Osteoblast (primary cell): ENCODE data around the gene LHPP. TPM values are rescaled to one million over a fixed set of nuclear protein-coding genes. Genes with fewer than 3 reads are reported as not detected.

Source experiments
- DNase-seq: peaks from one replicate; pipeline ENCODE4 v3.0.0; 2011; ENCODE audit warnings: low spot score, mixed read lengths; ENCODE audit not compliant: insufficient read length; ENCODE audit errors: missing footprints
- H2AFZ ChIP-seq: 2 replicates; pipeline ENCODE4 v1.6.0; 2011; ENCODE audit warnings: mild to moderate bottlenecking, low read length
- H3K27ac ChIP-seq: 2 replicates; pipeline ENCODE4 v1.5.1; 2011; ENCODE audit warnings: mild to moderate bottlenecking, low read depth, low read length, moderate library complexity
- H3K27me3 ChIP-seq: 2 replicates; pipeline ENCODE4 v1.6.0; 2012; ENCODE audit warnings: mild to moderate bottlenecking, control low read depth, inconsistent platforms, low read length, moderate library complexity; ENCODE audit not compliant: insufficient read depth
- H3K36me3 ChIP-seq: 2 replicates; pipeline ENCODE4 v1.5.1; 2011; ENCODE audit warnings: mild to moderate bottlenecking, low read length, control low read depth, moderate library complexity; ENCODE audit not compliant: insufficient read depth
- H3K4me1 ChIP-seq: 2 replicates; pipeline ENCODE4 v1.5.1; 2011; ENCODE audit warnings: mild to moderate bottlenecking, low read length, control low read depth, moderate library complexity; ENCODE audit not compliant: insufficient read depth
- H3K4me2 ChIP-seq: 2 replicates; pipeline ENCODE4 v1.6.0; 2011; ENCODE audit warnings: mild to moderate bottlenecking, low read length; ENCODE audit not compliant: insufficient read depth
- H3K4me3 ChIP-seq: fragments of 200-600 bp; sonication (generic); 3 replicates; pipeline ENCODE4 v1.5.1; 2012; ENCODE audit warnings: mild to moderate bottlenecking, low read length, inconsistent platforms; ENCODE audit not compliant: insufficient read depth
- H3K79me2 ChIP-seq: 2 replicates; pipeline ENCODE4 v1.6.0; 2012; ENCODE audit warnings: mild to moderate bottlenecking, low read length, control low read depth, inconsistent platforms; ENCODE audit not compliant: insufficient read depth
- H3K9me3 ChIP-seq: 2 replicates; pipeline ENCODE4 v1.5.1; 2011; ENCODE audit warnings: low read depth, low read length, control low read depth
- H4K20me1 ChIP-seq: 2 replicates; pipeline ENCODE4 v1.6.0; 2012; ENCODE audit warnings: mild to moderate bottlenecking, low read length, control low read depth; ENCODE audit not compliant: insufficient read depth
- total RNA-seq: library from RNA; depleted of rRNA; stranded (reverse); fragments of >200 nt; gene quantifications from 2 replicates; pipeline ENCODE4 v1.2.3, GENCODE V29; 2012
- TF ChIP-seq, protein P1 (sequence below): IDR thresholded peaks from 2 replicates; pipeline ENCODE4 v1.5.1; 2011; ENCODE audit warnings: mild to moderate bottlenecking, low read depth, low read length, moderate library complexity; ENCODE audit errors: extremely low read depth

Gene LHPP
- total RNA-seq, 1 donor: 17.7 TPM

DNA sequence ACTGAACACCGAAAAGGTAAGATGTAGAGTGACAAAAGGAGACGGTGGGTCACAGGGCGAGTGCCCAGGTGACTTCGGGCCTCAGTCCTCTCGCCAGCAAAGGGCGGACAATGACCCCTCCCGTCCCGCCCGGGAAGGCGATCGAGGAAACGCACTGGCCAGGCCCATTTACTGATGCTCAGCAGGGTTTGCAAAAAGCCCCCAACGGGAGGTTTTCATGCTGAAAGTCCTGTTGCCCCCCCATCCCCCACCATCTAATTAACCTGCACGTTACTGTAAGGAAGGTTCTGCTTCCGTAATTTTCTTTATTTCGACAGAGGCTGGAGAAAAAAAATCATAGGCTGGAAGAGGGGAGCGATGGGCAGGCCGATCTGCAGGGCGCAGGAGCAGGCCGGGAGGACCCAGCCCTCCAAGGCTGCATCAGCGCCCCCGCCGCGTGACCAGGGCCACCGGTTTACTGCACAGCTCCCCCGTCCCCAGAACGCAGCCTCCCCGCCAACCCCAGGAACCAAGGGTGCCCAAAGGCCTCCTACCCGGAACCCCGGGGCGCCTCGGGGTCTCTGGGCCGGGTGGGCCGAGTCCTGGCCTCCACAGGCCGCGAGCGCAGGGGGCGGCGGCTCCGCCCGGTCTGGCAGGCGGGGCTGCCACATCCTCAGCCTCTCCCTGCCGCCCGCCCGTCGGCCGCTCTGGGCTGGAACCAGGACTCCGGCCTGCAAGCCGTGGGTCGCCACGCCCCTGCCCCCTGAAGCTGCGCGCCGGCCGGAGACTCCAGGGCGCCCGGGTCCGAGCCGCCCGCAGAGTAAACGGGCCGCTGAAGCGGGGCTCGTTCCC lies 43.5 kb upstream of the LHPP start:
- H3K4me2 ChIP-seq: peak overlapping the region; percentile 98
- DNase-seq: peak; percentile 91
- peaks cover 55% of the 10 kb centered on the region for H3K79me2 ChIP-seq
- peaks cover 44% of the 10 kb centered on the region for H4K20me1 ChIP-seq
- H3K27me3 ChIP-seq: peaks cover 10% of the 10 kb centered on the region
- peak overlapping the region; percentile 64 for H2AFZ ChIP-seq
- H3K27ac ChIP-seq: peak overlapping the region; percentile 77
- H3K4me3 ChIP-seq: peak overlapping the region; percentile 89
- no peaks in the 10 kb centered on the region for H3K9me3 ChIP-seq
- peaks cover 26% of the 10 kb centered on the region for H3K4me1 ChIP-seq
- H3K36me3 ChIP-seq: peaks cover 3% of the 10 kb centered on the region
- TF ChIP-seq, protein P1, sequence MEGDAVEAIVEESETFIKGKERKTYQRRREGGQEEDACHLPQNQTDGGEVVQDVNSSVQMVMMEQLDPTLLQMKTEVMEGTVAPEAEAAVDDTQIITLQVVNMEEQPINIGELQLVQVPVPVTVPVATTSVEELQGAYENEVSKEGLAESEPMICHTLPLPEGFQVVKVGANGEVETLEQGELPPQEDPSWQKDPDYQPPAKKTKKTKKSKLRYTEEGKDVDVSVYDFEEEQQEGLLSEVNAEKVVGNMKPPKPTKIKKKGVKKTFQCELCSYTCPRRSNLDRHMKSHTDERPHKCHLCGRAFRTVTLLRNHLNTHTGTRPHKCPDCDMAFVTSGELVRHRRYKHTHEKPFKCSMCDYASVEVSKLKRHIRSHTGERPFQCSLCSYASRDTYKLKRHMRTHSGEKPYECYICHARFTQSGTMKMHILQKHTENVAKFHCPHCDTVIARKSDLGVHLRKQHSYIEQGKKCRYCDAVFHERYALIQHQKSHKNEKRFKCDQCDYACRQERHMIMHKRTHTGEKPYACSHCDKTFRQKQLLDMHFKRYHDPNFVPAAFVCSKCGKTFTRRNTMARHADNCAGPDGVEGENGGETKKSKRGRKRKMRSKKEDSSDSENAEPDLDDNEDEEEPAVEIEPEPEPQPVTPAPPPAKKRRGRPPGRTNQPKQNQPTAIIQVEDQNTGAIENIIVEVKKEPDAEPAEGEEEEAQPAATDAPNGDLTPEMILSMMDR: no peak

DNA sequence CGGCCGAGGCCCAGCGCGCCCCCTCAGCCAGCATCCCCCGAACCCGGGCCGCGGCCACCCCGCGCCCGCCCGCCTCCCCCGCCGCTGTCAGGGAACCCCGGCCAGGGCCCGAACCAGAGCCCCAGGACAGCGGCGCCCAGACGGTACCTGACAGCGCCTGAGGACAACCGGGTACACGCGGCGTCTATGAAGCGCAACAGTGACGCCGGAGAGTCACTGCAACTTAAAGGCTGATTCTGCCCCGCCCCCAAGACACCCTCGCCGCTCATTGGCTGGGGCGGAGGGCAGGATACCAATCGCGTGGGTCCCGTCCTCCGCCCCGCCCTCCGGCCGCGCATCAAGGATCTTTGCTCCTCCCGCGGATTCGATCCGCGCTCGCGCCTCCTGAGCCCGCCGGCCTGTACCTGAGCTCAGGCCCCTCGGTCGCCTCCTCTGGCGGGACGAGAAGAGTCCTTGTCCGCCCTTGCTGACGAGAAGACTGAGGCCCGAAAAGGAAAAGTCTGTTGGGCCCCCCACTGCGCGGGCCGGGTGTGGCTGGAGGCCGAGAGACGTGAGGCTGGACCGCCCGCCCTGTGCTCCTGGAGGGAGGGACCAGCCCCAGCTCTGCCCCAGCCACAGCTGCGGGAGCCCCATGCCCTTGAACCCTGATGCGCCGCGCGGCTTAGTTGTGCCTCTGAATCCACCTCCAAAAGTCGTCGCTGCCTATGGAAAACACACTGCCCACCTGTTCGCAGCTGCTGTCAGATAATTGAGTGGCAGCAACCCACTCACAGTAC lies 42.7 kb upstream of the LHPP start, which contains the start of gene OAT:
Gene OAT, minus strand, starts transcription at position 198 of the 776 bp plus-strand sequence. CDS start 6,752 bp downstream, outside the sequence.
- TF ChIP-seq, protein P1: no peak
- Histone ChIP-seq H3K4me3 (peak within 1 kb of the TSS; percentile 89), H3K4me2 (peak within 1 kb of the TSS; percentile 98), H3K79me2 (peaks cover 47% of the 10 kb centered on the region), H3K4me1 (peaks cover 25% of the 10 kb centered on the region), H3K27ac (peak within 1 kb of the TSS; percentile 77), H2AFZ (peak within 1 kb of the TSS; percentile 89), H3K36me3 (peaks cover 3% of the 10 kb centered on the region), H3K27me3 (peaks cover 10% of the 10 kb centered on the region), H3K9me3 (no peaks in the 10 kb centered on the region), H4K20me1 (peaks cover 36% of the 10 kb centered on the region)
- DNase-seq: peak; percentile 99

DNA sequence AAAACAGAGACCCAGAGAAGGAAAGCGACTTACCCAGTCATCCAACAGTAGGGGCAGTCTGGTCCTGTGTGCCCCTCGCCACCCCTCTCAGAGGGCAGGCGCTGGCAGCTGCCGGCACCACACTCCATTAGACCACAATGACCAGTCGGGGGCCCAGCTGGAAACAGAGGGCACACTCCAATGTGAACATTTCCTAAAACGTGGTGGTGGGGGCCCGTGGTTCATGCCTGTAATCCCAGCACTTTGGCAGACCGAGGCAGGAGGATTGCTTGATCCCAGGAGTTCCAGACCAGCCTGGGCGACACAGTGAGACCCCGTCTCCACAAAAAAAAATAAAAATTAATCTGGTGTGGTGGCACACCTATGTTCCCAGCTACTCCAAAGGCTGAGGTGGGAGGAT lies 42.0 kb upstream of the LHPP start:
- peaks cover 18% of the 10 kb centered on the region for H3K4me1 ChIP-seq
- peaks cover 40% of the 10 kb centered on the region for H3K79me2 ChIP-seq
- TF ChIP-seq, protein P1: no peak
- peaks cover 29% of the 10 kb centered on the region for H4K20me1 ChIP-seq
- no peaks in the 10 kb centered on the region for H3K36me3 ChIP-seq
- peaks cover 17% of the 10 kb centered on the region for H3K27me3 ChIP-seq
- H2AFZ ChIP-seq: no peak overlapping the region
- H3K27ac ChIP-seq: no peak overlapping the region
- H3K9me3 ChIP-seq: no peaks in the 10 kb centered on the region
- peak overlapping the region; percentile 89 for H3K4me3 ChIP-seq
- no peak for DNase-seq
- peak overlapping the region; percentile 98 for H3K4me2 ChIP-seq

DNA sequence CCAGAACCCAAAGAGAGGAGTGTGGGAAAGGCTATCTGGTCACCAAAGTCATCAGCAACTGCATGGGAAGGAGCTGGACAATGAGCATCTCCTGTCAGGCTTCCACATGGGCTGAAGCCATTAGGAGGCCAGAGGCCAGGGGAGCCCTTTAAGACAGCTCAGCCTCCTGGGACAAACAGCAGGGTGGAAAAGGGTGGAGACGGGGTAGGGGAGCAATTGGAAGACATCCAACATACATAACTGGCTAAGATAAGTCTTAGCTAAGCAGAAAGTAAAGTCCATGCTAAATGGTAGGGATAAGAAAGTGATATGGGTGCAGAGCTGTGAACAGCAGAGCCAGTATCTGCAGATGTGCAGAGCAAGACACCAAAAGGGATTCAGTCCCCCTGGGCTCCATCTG lies 41.4 kb upstream of the LHPP start:
- Histone ChIP-seq H3K79me2 (peaks cover 33% of the 10 kb centered on the region), H3K4me1 (peaks cover 17% of the 10 kb centered on the region), H2AFZ (no peak overlapping the region), H3K4me3 (no peak overlapping the region), H3K27ac (no peak overlapping the region), H3K4me2 (no peak overlapping the region), H3K36me3 (no peaks in the 10 kb centered on the region), H3K9me3 (no peaks in the 10 kb centered on the region), H4K20me1 (peaks cover 23% of the 10 kb centered on the region), H3K27me3 (peaks cover 18% of the 10 kb centered on the region)
- TF ChIP-seq, protein P1: no peak
- DNase-seq: no peak
